DMS 273 treated with DMSO at 0.1 percent for 48 hours (cell line): Measurements from ENCODE around the gene DNM3.
"Not testable (repeated sequence)": the region's sequence is repeated elsewhere in the genome, so short reads cannot be mapped to it uniquely, and the experiment has no call there.

ENCODE experiments used
- DNase-seq: peaks from one replicate; lab custom pipeline; 2025; lab: John Stamatoyannopoulos, UW

Gene DNM3

GRCh38 chr1:172360985-172361384 lies 519.7 kb downstream of the DNM3 start:
- DNase-seq: no peak

- no peak for DNase-seq
Observed at GRCh38 chr1:172363852-172364251, 522.6 kb downstream of the DNM3 start.

GRCh38 chr1:172371646-172372045 lies 530.3 kb downstream of the DNM3 start:
- not testable (repeated sequence) for DNase-seq

- DNase-seq: no peak
Observed at GRCh38 chr1:172373864-172374263, 532.6 kb downstream of the DNM3 start.

GRCh38 chr1:172375211-172375631 lies 533.9 kb downstream of the DNM3 start:
- DNase-seq: no peak

- no peak for DNase-seq
Observed at GRCh38 chr1:172376431-172376830, 535.1 kb downstream of the DNM3 start.

- DNase-seq: no peak
Observed at GRCh38 chr1:172377565-172377964, 536.3 kb downstream of the DNM3 start.

- DNase-seq: no peak
Observed at GRCh38 chr1:172378109-172378760, 536.9 kb downstream of the DNM3 start.

- no peak for DNase-seq
Observed at GRCh38 chr1:172380441-172381244, 539.3 kb downstream of the DNM3 start.

GRCh38 chr1:172381946-172382345 lies 540.6 kb downstream of the DNM3 start:
- DNase-seq: no peak

GRCh38 chr1:172382406-172382805 lies 541.1 kb downstream of the DNM3 start:
- no peak for DNase-seq

GRCh38 chr1:172382990-172383389 lies 541.7 kb downstream of the DNM3 start:
- DNase-seq: no peak

GRCh38 chr1:172383536-172383935 lies 542.2 kb downstream of the DNM3 start:
- no peak for DNase-seq

- no peak for DNase-seq
Observed at GRCh38 chr1:172384656-172385055, 543.4 kb downstream of the DNM3 start.

- no peak for DNase-seq
Observed at GRCh38 chr1:172386046-172386445, 544.7 kb downstream of the DNM3 start.

- DNase-seq: no peak
Observed at GRCh38 chr1:172388490-172388889, 547.2 kb downstream of the DNM3 start.

- no peak for DNase-seq
Observed at GRCh38 chr1:172390301-172390682, 549.0 kb downstream of the DNM3 start.

- DNase-seq: no peak
Observed at GRCh38 chr1:172390683-172391551, 549.6 kb downstream of the DNM3 start.

GRCh38 chr1:172391976-172392375 lies 550.7 kb downstream of the DNM3 start:
- DNase-seq: no peak

- no peak for DNase-seq
Observed at GRCh38 chr1:172393354-172393753, 552.1 kb downstream of the DNM3 start.

GRCh38 chr1:172394141-172394751 lies 552.9 kb downstream of the DNM3 start:
- no peak for DNase-seq

- DNase-seq: no peak
Observed at GRCh38 chr1:172394811-172395210, 553.5 kb downstream of the DNM3 start.
